NCI-H446 treated with DMSO at 0.1 percent for 48 hours (cell line): Measurements from ENCODE around the gene HNRNPL.
"Not testable (repeated sequence)": the region's sequence is repeated elsewhere in the genome, so short reads cannot be mapped to it uniquely, and the experiment has no call there.

ENCODE experiments used
- DNase-seq: peaks from one replicate; lab custom pipeline; 2025; lab: John Stamatoyannopoulos, UW

Gene HNRNPL

GRCh38 chr19:38869836-38870607 lies 20.2 kb upstream of the HNRNPL start:
- DNase-seq = peak; percentile 23

- no peak for DNase-seq
Measured at GRCh38 chr19:38869160-38869835, 19.5 kb upstream of the HNRNPL start.

- DNase-seq = no peak
Measured at GRCh38 chr19:38868551-38868950, 18.8 kb upstream of the HNRNPL start.

GRCh38 chr19:38867171-38867780 lies 17.5 kb upstream of the HNRNPL start:
- DNase-seq = no peak

GRCh38 chr19:38862321-38863059 lies 12.7 kb upstream of the HNRNPL start:
- DNase-seq = peak; percentile 62

GRCh38 chr19:38861368-38861767 lies 11.6 kb upstream of the HNRNPL start:
- DNase-seq = no peak

GRCh38 chr19:38859631-38860204 lies 9.9 kb upstream of the HNRNPL start:
- not testable (repeated sequence) for DNase-seq

GRCh38 chr19:38856813-38857212 lies 7.0 kb upstream of the HNRNPL start:
- no peak for DNase-seq

- DNase-seq = not testable (repeated sequence)
Measured at GRCh38 chr19:38855751-38856150, 6.0 kb upstream of the HNRNPL start.

- not testable (repeated sequence) for DNase-seq
Measured at GRCh38 chr19:38854961-38855360, 5.2 kb upstream of the HNRNPL start.

- DNase-seq = no peak
Measured at GRCh38 chr19:38853214-38853613, 3.4 kb upstream of the HNRNPL start.

- DNase-seq = no peak
Measured at GRCh38 chr19:38852231-38853044, 2.7 kb upstream of the HNRNPL start.

- DNase-seq = peak; percentile 78
Measured at GRCh38 chr19:38851622-38852230, 1.9 kb upstream of the HNRNPL start.

- DNase-seq = no peak
Measured at GRCh38 chr19:38850976-38851621, 1.3 kb upstream of the HNRNPL start.

- no peak for DNase-seq
Measured at GRCh38 chr19:38850436-38850975, 720 bp upstream of the HNRNPL start.

GRCh38 chr19:38849147-38849859 lies 483 bp downstream of the HNRNPL start:
- DNase-seq = peak; percentile 93

- no peak for DNase-seq
Measured at GRCh38 chr19:38848299-38849146, 1.3 kb downstream of the HNRNPL start.

- DNase-seq = no peak
Measured at GRCh38 chr19:38846097-38846496, 3.7 kb downstream of the HNRNPL start.
